ENCODE measurements around the gene NEK10.

Gene NEK10

DNA sequence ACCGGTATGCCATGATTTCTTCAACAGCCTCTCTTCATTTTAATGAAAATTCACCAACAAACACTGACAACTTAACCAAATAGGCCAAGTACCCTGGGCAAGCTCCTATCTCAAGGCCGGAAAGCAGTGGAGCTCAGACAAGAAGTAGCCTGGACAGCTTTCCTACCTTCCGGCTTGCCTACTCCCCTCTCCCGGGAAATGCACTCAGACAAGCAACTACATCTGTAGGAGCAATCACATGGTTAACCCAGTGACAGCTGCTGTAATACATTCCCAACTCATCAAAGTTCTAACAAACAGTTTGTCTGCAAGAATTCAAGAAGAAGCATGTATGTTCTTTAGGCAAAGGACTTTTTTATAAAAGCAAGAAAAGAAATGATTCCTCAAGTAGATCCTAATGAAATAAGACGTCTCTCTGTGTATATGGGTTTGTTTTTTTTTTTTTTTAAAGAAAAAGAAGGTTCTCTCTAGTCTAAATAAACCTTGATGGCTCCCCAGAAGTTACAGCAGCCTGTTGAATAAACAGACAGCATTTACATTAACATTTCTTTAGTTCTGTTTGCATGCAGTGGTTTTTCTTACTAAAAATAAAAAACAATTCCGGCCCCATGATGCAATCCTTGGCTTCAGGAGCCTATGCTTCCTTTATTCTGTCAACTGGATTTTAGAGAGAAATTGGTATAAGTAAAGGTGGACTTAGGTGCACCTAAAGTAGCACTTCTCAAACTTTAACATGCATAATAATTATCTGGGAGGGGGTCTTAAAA, 278.7 kb downstream of the NEK10 start:
- no peak for DNase-seq

GRCh38 chr3:27089645-27090044, 279.5 kb downstream of the NEK10 start:
- DNase-seq: no peak

DNA sequence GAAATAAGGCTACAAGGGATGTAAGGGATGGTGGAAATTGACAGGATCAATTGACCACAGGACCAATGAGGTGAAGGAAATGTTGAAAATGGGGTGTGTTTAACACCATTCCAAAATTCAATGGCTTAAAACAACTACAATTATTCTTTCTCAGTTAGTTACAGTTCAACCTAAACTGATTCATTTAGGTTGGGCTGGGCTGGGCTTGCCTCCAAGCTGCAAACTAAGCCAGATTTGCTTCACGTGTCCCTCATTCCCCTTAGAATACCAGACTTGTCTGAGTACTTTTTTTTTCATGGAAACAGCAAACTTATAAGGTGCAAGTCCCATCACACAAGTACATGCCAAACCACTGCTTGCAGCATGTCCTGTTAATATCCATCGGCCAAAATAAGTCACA, 280.1 kb downstream of the NEK10 start:
- DNase-seq: no peak

DNA sequence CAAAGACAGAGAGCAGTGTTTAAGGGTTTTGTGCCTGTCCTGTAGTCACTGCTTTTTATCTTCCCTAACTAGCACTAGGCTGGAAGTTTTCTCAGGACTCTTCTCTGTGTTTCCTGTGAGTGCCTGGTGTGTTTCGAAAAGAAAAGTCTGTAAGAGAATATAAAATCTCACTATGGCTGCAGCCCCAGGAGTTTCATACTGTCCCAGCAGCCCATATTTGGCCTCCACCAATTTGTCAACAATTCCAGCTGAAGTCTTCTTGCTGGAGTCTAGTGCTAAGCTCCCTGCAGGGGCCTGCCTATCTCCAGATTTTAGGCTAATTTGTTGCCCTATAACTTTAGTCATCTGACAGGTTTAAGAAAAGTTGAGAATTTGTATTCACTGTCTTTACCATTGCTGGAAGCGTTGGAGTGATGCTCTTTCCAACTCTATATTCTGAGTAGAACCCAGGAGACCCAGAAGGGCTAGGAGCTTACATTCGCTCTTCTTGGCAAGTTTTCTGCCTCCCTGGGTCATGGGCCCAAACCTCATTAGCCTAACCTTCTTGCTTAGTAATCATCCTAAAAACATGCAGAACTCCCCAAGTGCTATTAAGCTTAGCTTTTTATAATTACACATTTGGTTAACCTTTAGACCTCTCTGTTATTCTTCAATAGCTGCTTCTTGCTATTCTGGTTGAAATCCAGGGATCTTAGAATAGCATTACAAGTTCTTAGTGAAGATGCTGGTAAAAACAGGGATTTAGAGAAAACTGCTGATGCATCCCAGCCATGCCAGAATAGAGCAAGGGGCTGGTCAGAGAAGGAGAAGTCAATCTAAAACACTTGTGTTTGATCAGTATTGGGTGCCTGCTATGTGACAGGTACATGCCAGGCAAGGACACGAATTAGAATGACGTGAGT, 283.1 kb downstream of the NEK10 start:
- DNase-seq: no peak

- DNase-seq: no peak
Observed at GRCh38 chr3:27081992-27082607, 287.1 kb downstream of the NEK10 start.

- DNase-seq: no peak
Observed at GRCh38 chr3:27081566-27081965, 287.6 kb downstream of the NEK10 start.

DNA sequence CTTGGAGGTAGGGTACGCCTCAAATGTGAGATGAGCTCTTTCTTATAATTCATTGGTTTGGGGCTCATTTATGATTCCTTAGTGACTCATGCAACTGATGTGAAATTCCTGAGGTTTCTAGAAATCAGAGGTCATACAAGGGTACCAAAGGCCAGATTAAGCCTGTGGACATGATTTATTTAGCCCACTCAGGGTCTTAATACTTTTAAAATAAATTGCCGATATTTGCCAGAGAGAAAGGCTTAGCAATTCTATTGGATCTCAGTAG, 289.0 kb downstream of the NEK10 start:
- DNase-seq: no peak

DNA sequence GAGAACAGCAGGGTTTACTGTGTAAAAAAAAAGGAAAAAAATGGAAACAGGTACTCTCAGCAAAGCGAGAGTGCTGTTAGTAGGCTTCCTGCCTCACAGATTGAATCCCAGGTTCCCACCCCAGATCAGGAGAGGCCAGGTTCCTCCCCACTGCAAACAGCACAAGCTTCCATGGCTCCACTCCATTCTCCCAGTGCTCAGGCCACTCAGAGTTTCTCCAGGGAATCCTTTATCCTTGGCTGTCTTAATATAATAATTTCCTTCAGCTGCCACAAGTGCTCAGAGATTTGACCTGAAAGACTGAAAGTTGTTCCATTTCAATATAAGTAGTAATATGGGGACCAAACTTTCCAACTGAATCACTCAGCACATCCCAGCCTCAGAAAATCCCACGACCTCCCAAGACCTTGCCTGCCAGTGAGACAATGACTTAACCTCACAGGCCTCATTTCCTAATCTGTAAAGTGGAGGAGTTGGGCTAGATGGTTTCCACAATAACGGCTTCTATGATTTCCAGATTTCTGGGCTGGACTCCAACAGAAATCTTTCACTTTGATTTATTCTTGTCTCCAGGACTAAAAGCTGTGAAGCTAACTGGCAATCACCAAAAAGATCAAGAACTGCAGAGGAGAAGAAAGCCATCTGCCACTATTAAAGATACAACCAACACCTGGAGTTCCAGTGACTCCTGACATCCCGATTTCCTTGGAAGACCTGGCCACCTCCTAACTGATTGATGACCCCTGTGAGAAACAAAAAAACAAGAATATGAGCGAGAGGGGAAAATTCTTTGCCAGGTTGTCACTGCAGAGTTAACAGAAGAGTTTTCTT, 289.5 kb downstream of the NEK10 start:
- DNase-seq: no peak

DNA sequence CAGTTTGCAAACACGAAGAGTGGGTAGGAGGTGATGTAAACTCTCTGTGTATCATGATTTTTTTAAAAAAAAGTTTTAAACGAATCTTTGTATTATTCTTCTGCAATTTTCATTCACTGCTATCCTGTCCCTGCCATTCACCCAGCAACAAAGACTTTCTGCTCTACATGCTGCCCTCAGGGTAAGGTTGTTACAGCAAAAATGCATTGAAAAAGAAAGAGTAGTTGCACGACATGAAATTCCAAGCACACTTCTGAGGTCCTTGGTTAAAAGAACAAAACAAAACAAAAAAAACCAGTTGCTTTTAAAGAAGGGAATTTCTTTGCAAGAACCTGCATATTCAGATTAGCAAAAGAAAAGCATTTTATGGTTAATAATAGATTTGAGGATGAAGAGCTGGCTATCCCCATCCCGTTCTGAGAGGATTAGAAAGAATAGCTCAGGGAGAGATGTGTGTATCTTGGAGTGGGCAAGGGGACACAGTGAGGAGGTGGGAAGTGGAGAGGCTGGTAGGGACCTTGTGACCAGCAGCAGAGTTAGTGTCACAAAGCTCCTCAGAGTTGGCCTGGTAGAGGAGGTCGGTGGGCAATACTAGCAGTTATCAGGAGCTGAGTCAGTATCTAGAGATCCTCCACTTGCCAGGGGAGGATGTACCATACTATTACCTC, 290.8 kb downstream of the NEK10 start:
- no peak for DNase-seq

GRCh38 chr3:27076815-27077630, 292.2 kb downstream of the NEK10 start:
- no peak for DNase-seq

DNA sequence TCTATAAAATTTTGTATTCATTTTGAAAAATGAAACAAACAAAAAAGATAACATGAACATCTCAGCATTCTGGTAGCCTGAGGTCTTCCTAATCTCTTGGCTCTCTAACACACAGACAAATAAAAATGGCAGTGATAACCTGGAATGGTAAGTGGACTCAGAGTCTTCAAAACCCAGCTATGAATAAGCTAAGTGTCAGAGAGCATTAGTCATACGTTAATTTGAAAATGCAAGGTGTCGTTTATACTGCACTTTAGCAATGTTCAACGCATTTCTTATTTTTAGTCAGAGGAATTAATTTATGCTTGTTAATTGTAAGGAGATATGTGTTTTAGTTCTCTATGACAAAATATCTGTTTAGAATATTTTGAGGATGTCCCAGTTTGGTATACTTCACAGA, 294.3 kb downstream of the NEK10 start:
- DNase-seq: no peak

GRCh38 chr3:27073912-27074311, 295.3 kb downstream of the NEK10 start:
- no peak for DNase-seq

- no peak for DNase-seq
Observed at GRCh38 chr3:27072810-27073651, 296.2 kb downstream of the NEK10 start.

DNA sequence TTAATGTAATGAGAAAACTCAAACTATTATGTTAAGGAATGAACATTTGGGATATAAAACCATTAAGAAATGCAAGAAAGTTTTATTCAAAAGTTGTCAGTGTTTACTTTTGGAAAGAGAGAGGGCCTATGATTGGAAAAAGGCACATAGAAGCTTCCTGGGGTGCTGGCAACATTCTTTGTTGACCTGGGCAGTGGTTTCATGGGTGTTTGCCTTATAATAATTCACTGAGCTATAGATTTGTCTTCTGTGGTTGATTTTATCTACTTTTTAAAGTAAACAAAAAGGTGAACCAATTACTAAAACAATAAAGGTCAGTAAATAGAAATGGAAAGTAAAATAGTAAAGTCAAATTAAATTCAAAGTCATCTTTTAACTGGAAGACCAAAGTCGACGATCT, 308.8 kb downstream of the NEK10 start:
- DNase-seq: no peak

Data from NCI-H187 treated with DMSO at 0.1 percent for 48 hours (cell line).